ENCODE data around the gene NPTX1. TPM values are rescaled to one million over a fixed set of nuclear protein-coding genes. Genes with fewer than 3 reads are reported as not detected.
"Not testable (repeated sequence)": the region's sequence is repeated elsewhere in the genome, so short reads cannot be mapped to it uniquely, and the experiment has no call there.

Gene NPTX1
- total RNA-seq, 1 experiment from 2014 or later: not detected

- no peak for DNase-seq
- H3K27me3 ChIP-seq: peaks cover 3% of the 10 kb centered on the region
- H3K4me3 ChIP-seq: no peak overlapping the region
- H3K36me3 ChIP-seq: no peaks in the 10 kb centered on the region
- no peaks in the 10 kb centered on the region for H3K9me3 ChIP-seq
These were observed 32.9 kb upstream of the NPTX1 start for GRCh38 chr17:80509311-80509710.

GRCh38 chr17:80507965-80508364, 31.6 kb upstream of the NPTX1 start:
- no peaks in the 10 kb centered on the region for H3K9me3 ChIP-seq
- no peak for DNase-seq
- no peak overlapping the region for H3K4me3 ChIP-seq
- peaks cover 3% of the 10 kb centered on the region for H3K27me3 ChIP-seq
- no peaks in the 10 kb centered on the region for H3K36me3 ChIP-seq

GRCh38 chr17:80507177-80507576, 30.8 kb upstream of the NPTX1 start:
- H3K27me3 ChIP-seq, H3K36me3 ChIP-seq, H3K9me3 ChIP-seq, H3K4me3 ChIP-seq: not testable (repeated sequence)
- peak; percentile 23 for DNase-seq

GRCh38 chr17:80504686-80505413, 28.4 kb upstream of the NPTX1 start:
- no peaks in the 10 kb centered on the region for H3K9me3 ChIP-seq
- peak; percentile 22 for DNase-seq
- H3K4me3 ChIP-seq: no peak overlapping the region
- peaks cover 3% of the 10 kb centered on the region for H3K27me3 ChIP-seq
- H3K36me3 ChIP-seq: no peaks in the 10 kb centered on the region

- Histone ChIP-seq H3K36me3 (no peaks in the 10 kb centered on the region), H3K9me3 (no peaks in the 10 kb centered on the region), H3K4me3 (no peak overlapping the region), H3K27me3 (peaks cover 3% of the 10 kb centered on the region)
- DNase-seq: no peak
These were observed 27.5 kb upstream of the NPTX1 start for GRCh38 chr17:80503921-80504320.

GRCh38 chr17:80503031-80503430, 26.6 kb upstream of the NPTX1 start:
- DNase-seq: no peak
- no peaks in the 10 kb centered on the region for H3K9me3 ChIP-seq
- H3K4me3 ChIP-seq: no peak overlapping the region
- H3K27me3 ChIP-seq: peaks cover 3% of the 10 kb centered on the region
- no peaks in the 10 kb centered on the region for H3K36me3 ChIP-seq

- H3K4me3 ChIP-seq: no peak overlapping the region
- no peak for DNase-seq
These were observed 26.1 kb upstream of the NPTX1 start for GRCh38 chr17:80502578-80502877.

GRCh38 chr17:80501741-80502577, 25.6 kb upstream of the NPTX1 start:
- Histone ChIP-seq H3K9me3 (no peaks in the 10 kb centered on the region), H3K27me3 (peaks cover 3% of the 10 kb centered on the region), H3K36me3 (no peaks in the 10 kb centered on the region), H3K4me3 (no peak overlapping the region)
- peak; percentile 48 for DNase-seq

More at GRCh38 chr17:80502578-80502877, 26.1 kb upstream of the NPTX1 start:
- Histone ChIP-seq H3K36me3 (no peaks in the 10 kb centered on the region), H3K9me3 (no peaks in the 10 kb centered on the region), H3K27me3 (peaks cover 3% of the 10 kb centered on the region)

- H3K36me3 ChIP-seq: no peaks in the 10 kb centered on the region
- DNase-seq: no peak
These were observed 23.7 kb upstream of the NPTX1 start for GRCh38 chr17:80499961-80500665.

GRCh38 chr17:80499560-80499959, 23.2 kb upstream of the NPTX1 start:
- H3K4me3 ChIP-seq: no peak overlapping the region
- H3K36me3 ChIP-seq: no peaks in the 10 kb centered on the region
- no peaks in the 10 kb centered on the region for H3K9me3 ChIP-seq
- H3K27me3 ChIP-seq: peaks cover 2% of the 10 kb centered on the region; the same call in 1 of the 2 replicates
- no peak for DNase-seq

More at GRCh38 chr17:80499961-80500665, 23.7 kb upstream of the NPTX1 start:
- Histone ChIP-seq H3K4me3 (no peak overlapping the region), H3K9me3 (no peaks in the 10 kb centered on the region), H3K27me3 (peaks cover 3% of the 10 kb centered on the region; the same call in 1 of the 2 replicates)

GRCh38 chr17:80498920-80499410, 22.6 kb upstream of the NPTX1 start:
- no peak for DNase-seq
- H3K27me3 ChIP-seq: 0 out of 2 replicates have a peak, but pooled peaks cover 2% of the 10 kb centered on the region
- H3K36me3 ChIP-seq: no peaks in the 10 kb centered on the region

GRCh38 chr17:80498242-80498919, 22.0 kb upstream of the NPTX1 start:
- H3K36me3 ChIP-seq: no peaks in the 10 kb centered on the region
- no peak overlapping the region for H3K4me3 ChIP-seq
- H3K27me3 ChIP-seq: 0 out of 2 replicates have a peak, but pooled peaks cover 2% of the 10 kb centered on the region
- H3K9me3 ChIP-seq: no peaks in the 10 kb centered on the region
- no peak for DNase-seq

More at GRCh38 chr17:80498920-80499410, 22.6 kb upstream of the NPTX1 start:
- no peak overlapping the region for H3K4me3 ChIP-seq
- no peaks in the 10 kb centered on the region for H3K9me3 ChIP-seq

- Histone ChIP-seq H3K27me3 (0 out of 2 replicates have a peak, but pooled peaks cover 2% of the 10 kb centered on the region), H3K4me3 (no peak overlapping the region), H3K9me3 (no peaks in the 10 kb centered on the region), H3K36me3 (no peaks in the 10 kb centered on the region)
- DNase-seq: no peak
These were observed 21.4 kb upstream of the NPTX1 start for GRCh38 chr17:80497726-80498241.

GRCh38 chr17:80494547-80494946, 18.1 kb upstream of the NPTX1 start:
- H3K36me3 ChIP-seq: no peaks in the 10 kb centered on the region
- H3K4me3 ChIP-seq: no peak overlapping the region
- no peak for DNase-seq
- no peaks in the 10 kb centered on the region for H3K9me3 ChIP-seq
- 0 out of 2 replicates have a peak, but pooled peaks cover 5% of the 10 kb centered on the region for H3K27me3 ChIP-seq

GRCh38 chr17:80492343-80493136, 16.1 kb upstream of the NPTX1 start:
- DNase-seq: no peak
- Histone ChIP-seq H3K27me3 (0 out of 2 replicates have a peak, but pooled peaks cover 5% of the 10 kb centered on the region), H3K4me3 (no peak overlapping the region), H3K9me3 (no peaks in the 10 kb centered on the region), H3K36me3 (no peaks in the 10 kb centered on the region)

All from MG63 (cell line).